ENCODE measurements around the gene PPP2R2D. TPM values are rescaled to one million over a fixed set of nuclear protein-coding genes. Genes with fewer than 3 reads are reported as not detected.
A peak's percentile ranks its signal among the peaks of the same experiment; 100 is the strongest.

PPP2R2D gene
- total RNA-seq, 1 experiment from 2014 or later: 33.2 TPM

GRCh38 chr10:131899695-131900349, 986 bp upstream of the PPP2R2D start:
- ChIA-PET POLR2A (interaction anchor here (0.7 to 1.0 kb wide), 2 partner anchors 44 to 123 kb away, joined by 3 read pairs; no protein-coding TSS in a partner anchor), CTCF (interaction anchor here (0.7 to 2.8 kb wide), 12 partner anchors 9 to 243 kb away, joined by 3 to 14 read pairs (median 7); no protein-coding TSS in a partner anchor)
- Mint-ChIP-seq H3K27me3 (ENCODE audit: low read depth) (peaks cover 10% of the 10 kb centered on the region), H3K9me3 (no peaks in the 10 kb centered on the region), H3K27ac (peak overlapping the region; percentile 88), H3K36me3 (peaks cover 3% of the 10 kb centered on the region; the same call in 1 of the 2 replicates), H3K4me1 (peaks cover 27% of the 10 kb centered on the region), H3K4me3 (peak overlapping the region; percentile 82)
- DNase-seq (ENCODE audit: low spot score): no peak
- peak; percentile 3 for ATAC-seq
- no peak for TF ChIP-seq GRHL2 (CRISPR knock-in tag; IDR thresholded peaks at IDR 0.05; ENCODE audit: insufficient replicate concordance, severe bottlenecking)
- 0 out of 2 replicates have a peak, but pooled peaks have one; percentile 18 for TF ChIP-seq TP53 (CRISPR knock-in tag; IDR thresholded peaks at IDR 0.05)
- no peak for TF ChIP-seq CBFB (CRISPR knock-in tag; IDR thresholded peaks at IDR 0.05; ENCODE audit: low read depth)
- TF ChIP-seq GABPB1 (CRISPR knock-in tag; IDR thresholded peaks at IDR 0.05): 0 out of 2 replicates have a peak, but pooled peaks have one; percentile 6
- TF ChIP-seq, protein P1, sequence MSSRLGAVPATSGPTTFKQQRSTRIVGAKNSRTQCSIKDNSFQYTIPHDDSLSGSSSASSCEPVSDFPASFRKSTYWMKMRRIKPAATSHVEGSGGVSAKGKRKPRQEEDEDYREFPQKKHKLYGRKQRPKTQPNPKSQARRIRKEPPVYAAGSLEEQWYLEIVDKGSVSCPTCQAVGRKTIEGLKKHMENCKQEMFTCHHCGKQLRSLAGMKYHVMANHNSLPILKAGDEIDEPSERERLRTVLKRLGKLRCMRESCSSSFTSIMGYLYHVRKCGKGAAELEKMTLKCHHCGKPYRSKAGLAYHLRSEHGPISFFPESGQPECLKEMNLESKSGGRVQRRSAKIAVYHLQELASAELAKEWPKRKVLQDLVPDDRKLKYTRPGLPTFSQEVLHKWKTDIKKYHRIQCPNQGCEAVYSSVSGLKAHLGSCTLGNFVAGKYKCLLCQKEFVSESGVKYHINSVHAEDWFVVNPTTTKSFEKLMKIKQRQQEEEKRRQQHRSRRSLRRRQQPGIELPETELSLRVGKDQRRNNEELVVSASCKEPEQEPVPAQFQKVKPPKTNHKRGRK (CRISPR knock-in tag; IDR thresholded peaks at IDR 0.05; ENCODE audit: borderline replicate concordance): no peak
- TF ChIP-seq PREB (CRISPR knock-in tag; IDR thresholded peaks at IDR 0.05; ENCODE audit: borderline replicate concordance): no peak
- TF ChIP-seq PRDM15 (CRISPR knock-in tag; IDR thresholded peaks at IDR 0.05): no peak
- TF ChIP-seq ZNF138 (CRISPR knock-in tag; conservative IDR thresholded peaks at IDR 0.05): 0 out of 2 replicates have a peak, but pooled peaks have one; percentile 58
- TF ChIP-seq ZSCAN18 (CRISPR knock-in tag; IDR thresholded peaks at IDR 0.05): no peak
- no peak for TF ChIP-seq ZNF423 (CRISPR knock-in tag; IDR thresholded peaks at IDR 0.05)
- TF ChIP-seq, protein P2, sequence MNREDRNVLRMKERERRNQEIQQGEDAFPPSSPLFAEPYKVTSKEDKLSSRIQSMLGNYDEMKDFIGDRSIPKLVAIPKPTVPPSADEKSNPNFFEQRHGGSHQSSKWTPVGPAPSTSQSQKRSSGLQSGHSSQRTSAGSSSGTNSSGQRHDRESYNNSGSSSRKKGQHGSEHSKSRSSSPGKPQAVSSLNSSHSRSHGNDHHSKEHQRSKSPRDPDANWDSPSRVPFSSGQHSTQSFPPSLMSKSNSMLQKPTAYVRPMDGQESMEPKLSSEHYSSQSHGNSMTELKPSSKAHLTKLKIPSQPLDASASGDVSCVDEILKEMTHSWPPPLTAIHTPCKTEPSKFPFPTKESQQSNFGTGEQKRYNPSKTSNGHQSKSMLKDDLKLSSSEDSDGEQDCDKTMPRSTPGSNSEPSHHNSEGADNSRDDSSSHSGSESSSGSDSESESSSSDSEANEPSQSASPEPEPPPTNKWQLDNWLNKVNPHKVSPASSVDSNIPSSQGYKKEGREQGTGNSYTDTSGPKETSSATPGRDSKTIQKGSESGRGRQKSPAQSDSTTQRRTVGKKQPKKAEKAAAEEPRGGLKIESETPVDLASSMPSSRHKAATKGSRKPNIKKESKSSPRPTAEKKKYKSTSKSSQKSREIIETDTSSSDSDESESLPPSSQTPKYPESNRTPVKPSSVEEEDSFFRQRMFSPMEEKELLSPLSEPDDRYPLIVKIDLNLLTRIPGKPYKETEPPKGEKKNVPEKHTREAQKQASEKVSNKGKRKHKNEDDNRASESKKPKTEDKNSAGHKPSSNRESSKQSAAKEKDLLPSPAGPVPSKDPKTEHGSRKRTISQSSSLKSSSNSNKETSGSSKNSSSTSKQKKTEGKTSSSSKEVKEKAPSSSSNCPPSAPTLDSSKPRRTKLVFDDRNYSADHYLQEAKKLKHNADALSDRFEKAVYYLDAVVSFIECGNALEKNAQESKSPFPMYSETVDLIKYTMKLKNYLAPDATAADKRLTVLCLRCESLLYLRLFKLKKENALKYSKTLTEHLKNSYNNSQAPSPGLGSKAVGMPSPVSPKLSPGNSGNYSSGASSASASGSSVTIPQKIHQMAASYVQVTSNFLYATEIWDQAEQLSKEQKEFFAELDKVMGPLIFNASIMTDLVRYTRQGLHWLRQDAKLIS (CRISPR knock-in tag; IDR thresholded peaks at IDR 0.05; ENCODE audit: borderline replicate concordance): 0 out of 2 replicates have a peak, but pooled peaks have one; percentile 15
- TF ChIP-seq, protein P3, sequence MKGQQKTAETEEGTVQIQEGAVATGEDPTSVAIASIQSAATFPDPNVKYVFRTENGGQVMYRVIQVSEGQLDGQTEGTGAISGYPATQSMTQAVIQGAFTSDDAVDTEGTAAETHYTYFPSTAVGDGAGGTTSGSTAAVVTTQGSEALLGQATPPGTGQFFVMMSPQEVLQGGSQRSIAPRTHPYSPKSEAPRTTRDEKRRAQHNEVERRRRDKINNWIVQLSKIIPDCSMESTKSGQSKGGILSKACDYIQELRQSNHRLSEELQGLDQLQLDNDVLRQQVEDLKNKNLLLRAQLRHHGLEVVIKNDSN (CRISPR knock-in tag; IDR thresholded peaks at IDR 0.05): no peak
- TF ChIP-seq, protein P4, sequence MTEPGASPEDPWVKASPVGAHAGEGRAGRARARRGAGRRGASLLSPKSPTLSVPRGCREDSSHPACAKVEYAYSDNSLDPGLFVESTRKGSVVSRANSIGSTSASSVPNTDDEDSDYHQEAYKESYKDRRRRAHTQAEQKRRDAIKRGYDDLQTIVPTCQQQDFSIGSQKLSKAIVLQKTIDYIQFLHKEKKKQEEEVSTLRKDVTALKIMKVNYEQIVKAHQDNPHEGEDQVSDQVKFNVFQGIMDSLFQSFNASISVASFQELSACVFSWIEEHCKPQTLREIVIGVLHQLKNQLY (CRISPR knock-in tag; IDR thresholded peaks at IDR 0.05): no peak

All from WTC11 (cell line).